GM21526 (cell line): ENCODE data around the gene PTX3.

Experiments used
- ATAC-seq: cut with Tn5 transposase; IDR thresholded peaks from one replicate; pipeline ENCODE4 v1.9.1; 2021; ENCODE audit warnings: moderate library complexity; ENCODE audit not compliant: unreplicated experiment, low FRiP score

Gene PTX3

DNA sequence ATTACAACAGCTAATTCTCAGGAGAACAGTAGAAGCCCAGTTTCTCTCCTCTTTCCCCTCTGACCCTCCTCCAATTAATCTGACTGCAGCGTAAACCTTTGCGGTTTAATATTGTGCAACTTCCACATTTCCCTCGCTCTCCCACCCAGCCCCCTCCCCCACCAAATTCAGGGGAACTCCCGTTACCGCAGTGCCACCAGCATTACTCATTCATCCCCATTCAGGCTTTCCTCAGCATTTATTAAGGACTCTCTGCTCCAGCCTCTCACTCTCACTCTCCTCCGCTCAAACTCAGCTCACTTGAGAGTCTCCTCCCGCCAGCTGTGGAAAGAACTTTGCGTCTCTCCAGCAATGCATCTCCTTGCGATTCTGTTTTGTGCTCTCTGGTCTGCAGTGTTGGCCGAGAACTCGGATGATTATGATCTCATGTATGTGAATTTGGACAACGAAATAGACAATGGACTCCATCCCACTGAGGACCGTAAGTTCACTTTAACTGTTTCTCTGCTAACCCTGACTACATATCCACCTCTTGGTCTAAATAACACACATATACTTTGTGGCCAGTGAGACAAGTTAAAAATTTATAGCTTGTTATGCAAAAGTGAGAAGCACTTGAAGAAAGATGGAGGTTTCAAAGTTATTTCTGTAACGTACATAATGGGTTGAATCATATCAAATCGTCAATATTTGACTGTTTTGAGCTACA is at the start of gene PTX3:
TSS of gene PTX3 (plus strand) at position 268 of the 709 bp plus-strand sequence. CDS start at position 352, 84 bp downstream.
- no peak for ATAC-seq

DNA sequence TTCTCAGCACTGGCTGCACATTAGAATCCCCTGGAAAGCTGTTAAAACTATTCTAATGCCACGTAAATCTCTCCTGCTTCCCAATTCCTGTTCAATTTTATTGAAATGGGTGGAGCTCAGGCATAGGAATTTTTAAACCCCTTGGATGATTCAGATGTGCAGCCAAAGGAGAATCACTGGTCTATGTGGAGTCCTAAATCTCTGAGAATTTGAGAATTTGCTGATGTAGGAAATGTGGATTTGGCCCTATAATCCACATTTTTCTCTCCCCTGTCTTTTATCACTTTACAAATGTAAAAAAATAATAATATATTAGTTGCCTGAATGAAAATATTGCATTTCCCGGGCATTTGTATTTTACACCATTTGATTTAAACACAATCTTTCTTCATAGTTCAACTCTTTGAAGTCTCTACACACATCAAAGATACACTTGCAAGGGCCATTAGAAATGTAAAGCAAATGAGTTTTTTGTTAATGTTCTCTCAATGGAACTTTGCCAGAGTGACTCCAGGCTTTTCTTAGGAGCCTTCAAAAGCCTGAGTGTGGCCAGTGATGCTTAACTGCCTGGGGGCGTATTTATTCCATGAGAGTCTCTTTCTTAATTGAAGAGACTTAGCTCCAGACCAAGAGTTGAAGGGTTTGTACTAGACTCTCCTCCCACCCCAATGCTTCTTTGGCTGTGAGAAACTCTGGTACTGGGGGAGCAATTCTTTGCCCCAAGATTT is 48.8 kb upstream of the PTX3 start:
- no peak for ATAC-seq

DNA sequence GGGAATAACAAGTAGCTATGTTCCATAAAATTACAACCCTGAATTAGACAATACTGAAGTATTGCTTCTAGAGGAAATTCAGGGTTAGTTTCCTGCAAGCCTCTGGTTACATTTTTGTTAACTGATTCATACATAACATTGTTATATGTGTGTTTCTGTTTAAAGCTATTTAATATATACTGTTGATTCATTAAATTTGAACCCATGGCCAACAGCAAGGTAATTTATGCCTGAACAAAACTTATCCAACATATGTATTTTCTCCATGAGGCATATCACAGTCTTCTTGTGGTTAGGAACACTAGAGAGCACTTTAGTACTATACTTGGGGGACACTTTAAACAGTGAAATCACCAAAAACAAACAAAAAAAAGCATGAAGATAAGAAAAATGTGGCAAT is 47.7 kb upstream of the PTX3 start:
- ATAC-seq: no peak

DNA sequence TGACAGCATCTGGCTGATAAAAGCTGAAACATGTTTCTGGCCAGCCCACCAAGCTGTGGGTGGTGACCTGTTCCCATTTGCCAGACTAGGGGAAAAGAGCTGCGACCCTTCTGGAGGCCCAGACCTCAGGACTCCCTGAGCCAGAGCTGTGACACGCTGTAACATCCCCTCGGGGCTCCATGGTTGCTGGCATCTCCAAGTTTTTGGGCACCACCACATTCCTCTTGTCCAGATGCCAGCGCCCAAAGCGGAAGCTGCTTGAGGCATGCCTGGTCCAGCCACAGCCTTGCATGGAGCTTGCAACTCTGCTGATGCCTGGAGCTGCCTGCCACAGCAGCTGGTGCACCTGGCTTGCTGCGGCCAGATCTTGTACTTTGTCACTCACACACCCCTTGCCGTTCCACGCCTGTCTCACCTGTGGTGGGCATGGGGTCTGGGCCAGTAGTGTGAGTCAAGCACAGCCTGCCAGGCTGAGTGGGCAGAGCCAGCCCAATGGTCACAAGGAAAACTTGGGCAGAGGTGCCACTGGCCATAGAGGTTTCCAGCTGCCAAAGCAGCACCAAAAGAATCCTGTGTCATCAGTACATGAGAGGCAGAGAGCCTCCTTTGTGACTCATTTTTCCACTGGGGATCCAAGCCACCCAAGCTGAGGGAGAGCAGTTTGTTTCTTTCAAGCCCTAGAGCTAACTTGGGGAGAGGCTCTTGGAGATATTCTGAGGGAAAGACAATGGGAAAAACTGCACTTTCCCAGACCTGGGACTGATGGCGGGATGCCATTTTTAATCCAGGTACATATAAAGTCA is 45.7 kb upstream of the PTX3 start:
- ATAC-seq: no peak

DNA sequence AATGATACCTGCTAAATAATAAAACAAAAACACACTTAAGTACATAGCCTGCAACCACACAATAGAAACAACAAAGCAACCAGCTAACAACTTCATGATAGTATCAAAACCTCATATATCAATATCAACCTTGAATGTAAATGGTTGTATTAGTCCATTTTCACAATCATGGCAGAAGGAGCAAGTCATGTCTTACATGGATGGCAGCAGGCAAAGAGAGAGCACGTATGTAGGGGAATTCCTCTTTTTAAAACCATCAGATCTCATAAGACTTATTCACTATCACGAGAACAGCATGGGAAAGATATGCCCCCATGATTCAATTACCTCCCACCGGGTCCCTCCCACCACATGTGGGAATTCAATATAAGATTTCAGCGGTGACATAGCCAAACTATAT is 44.5 kb upstream of the PTX3 start:
- ATAC-seq: no peak

DNA sequence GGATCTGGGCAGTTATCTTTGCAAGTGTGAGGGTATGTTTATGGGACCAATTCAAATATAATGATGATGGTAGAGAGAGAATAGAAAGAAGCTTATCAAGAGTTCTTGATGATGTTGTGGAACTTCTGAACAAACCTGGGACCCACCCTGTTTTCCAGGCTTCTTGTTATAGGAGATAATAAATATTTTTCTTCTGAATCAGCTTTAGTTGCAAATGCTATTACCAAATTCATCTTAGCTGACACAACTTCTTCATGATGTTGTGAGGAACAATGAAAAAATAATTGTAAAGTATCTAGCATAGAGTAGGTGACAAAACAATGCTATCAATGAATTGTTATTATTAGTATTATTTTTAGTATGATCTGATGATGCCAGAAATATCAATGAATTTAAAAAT is 43.5 kb upstream of the PTX3 start:
- ATAC-seq: no peak

DNA sequence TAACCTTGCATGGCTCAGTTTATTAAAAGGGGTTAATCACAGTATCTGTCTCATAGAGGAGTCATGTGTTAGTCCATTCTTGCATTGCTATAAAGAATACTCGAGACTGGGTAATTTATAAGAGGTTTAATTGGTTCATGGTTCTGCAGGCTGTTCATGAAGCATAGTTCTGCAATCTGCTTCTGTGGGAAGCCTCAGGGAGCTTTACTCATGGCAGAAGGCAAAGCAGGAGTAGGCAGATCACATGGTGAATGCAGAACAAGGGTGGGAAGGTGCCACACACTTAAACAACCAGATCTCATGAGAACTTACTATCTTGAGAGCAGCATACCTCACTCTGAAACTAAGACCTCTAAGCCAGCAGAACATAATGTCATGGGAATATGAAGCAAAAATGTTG is 42.2 kb upstream of the PTX3 start:
- no peak for ATAC-seq

DNA sequence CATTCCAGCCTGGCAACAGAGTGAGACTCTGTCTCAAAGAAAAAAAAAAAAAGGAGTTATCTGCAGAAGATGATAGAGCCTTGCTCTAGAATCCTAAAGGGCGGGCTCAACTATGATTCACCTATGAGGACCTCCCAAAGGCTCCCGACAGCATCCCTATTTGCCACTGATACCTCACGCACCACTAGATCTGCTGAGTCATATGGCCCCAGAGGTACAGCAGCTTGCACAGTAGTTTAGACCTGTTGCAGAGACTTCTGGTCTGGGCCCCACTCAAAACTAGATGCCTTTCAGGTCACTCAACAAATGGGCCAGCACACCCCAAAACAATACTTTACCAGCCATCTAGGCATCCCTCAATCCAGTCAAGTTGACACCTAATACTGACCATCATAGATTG is 38.1 kb upstream of the PTX3 start:
- ATAC-seq: no peak

DNA sequence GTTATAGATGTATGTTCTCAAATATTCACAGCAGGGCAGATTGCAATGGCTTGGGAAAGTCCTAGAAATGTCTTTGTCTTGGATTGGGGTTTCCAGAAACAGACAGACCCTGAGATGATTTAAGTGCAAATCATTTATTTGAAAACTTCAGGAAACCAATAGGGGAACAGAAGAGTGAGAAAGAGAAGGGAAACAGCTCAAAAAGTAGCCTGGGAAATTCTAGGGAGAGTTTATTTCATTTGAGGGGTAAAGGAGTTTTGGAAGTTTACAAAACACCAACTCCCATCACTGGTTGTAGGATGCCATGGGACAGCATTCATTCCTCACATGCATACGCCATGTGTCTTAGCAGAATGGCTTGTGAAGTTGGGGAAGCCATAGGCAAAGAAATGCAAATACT is 32.3 kb upstream of the PTX3 start:
- no peak for ATAC-seq

DNA sequence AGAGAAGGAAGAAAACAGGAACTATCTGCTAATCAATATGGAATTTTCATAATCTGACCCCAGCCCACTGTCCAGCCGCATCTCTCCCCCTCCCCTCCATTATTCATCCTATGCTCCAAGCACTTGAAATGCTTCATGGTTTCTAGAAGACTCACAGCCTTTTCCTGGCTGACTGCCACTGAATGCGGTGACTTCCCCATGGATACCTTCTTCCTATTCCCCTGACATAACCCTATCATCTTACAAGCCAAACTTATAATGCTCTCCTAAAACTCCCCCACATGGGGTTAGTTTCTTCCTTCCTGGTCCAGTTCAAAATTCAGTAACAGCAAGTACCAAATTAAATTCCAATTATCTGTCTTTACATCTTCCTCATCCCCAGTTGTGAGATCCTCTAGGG is 31.2 kb upstream of the PTX3 start:
- ATAC-seq: no peak

DNA sequence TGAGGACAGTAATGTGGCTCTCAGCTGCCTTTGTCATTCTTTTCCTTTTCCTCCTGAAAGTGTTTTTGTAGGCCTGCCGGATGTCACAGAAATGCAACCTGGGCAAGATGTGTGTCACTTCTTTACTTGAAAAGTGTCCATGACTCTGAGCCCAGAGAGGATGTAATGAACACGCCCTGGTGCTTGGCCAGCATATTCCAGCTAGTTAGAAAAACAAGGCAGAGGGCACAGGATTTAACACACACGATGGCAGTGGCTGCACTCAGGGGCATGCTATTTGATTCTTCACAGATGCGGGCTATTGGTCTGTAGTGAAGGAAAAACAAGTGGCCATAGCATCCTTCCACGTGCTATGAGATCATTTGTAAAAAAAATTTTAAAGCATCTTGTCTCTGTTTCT is 30.3 kb upstream of the PTX3 start:
- no peak for ATAC-seq

DNA sequence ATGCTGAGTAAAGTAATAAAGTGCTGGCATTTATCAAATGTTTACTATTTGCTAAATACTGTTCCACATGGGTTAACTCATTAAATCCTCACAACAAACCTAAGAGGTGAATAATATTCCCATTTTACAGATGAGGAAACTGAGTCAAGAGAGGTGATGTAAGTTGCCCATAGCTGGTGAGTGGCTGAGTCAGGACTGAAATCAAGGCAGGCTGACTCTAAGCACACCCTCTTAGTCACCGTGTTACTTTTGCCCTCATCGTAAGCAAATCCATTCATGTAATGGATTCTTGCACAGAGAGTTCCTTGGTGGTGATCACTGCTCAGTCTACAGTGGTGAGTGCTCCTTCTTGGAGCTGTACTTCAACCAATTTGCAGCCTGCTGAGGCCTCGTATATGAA is 28.9 kb upstream of the PTX3 start:
- no peak for ATAC-seq

DNA sequence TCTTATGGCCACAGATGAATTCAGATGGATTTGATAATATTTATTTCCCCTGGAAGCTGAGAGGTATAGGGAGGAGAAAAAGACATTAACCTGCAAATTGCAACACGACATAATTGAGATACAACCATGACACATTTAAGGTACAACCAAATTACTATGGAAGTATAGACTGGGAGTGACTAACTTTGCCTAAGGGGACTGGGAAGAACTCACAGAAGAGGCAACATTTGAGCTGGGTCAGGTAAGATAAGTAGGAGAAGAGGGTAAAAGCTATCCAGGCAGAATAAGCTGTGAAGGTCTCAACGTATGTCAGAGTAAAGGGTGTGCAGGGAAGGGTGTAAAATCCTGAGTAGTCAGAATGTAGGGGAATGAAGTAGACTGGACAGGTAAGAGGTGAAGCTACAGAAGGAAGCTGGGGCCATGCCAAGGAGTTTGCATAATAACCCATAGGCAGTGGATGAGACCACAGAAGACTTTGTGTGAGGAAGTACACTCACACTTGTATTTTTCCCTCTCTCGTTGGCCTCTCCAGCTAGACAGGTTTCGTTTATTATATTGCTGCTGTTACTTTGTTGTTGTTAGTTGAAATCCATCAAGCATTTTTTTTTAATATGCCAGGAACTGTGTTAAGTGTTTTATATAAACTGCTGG is 28.0 kb upstream of the PTX3 start:
- ATAC-seq: no peak

DNA sequence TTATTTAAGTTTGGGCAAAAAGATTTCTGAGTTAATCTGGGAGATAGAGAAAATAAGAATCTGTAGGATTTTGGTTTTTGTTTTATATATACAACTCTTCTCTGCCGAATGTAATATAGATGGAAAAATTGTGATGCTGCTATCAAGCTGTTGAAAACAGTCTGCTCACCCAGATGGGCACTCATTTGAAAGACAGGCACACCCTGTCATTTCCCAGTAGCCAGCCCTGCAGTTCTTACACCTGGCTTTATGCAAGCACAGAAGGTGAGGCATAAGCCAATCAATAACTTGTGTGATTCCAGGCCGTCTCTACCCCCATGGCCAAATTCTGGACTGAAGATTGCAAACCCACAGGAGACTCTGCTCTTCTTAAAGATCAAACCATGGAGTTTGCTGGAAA is 27.1 kb upstream of the PTX3 start:
- no peak for ATAC-seq

DNA sequence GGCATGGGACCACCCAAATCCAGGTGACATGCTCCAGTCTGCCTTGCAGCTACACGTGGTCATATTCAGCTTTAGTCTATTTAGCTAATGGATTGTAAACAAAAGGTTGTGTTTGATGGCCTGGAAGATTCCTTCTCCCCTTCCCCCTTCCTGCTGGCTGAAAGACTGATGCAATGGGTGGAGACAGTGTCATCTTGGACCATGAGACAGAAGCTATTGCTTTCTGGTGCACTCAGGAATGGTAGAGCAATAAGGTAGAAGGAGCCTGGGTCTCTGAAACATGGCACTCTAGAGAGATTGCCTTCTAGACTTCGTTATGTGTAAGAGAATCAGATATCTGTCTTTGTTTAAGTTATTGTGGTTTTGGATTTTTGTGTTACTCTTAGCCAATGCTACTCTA is 25.7 kb upstream of the PTX3 start:
- no peak for ATAC-seq

DNA sequence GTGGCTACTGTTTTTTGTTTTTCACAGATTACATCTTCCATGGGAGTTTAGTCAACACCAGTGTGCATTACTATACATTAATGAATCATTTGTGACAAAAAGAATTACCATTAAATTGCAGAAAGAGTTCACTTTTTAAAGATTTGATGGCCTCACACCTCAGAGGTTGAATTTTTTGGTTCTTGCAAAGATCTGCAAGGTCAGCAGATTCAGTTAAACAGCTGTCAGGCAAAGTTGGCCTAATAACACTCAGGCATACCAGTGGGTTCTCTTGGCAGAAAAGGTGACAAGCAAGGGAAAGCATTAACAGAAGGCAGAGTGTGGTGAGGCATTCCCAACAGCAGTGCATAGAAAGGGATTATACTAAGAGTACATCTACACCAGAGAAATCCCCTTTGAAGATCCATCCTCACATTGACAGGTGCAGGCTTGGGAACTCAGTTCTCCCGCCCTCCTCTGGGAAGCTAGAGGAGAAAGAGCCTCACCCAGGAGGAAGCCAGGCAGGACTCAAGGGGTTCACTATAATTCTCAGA is 24.3 kb upstream of the PTX3 start:
- no peak for ATAC-seq

DNA sequence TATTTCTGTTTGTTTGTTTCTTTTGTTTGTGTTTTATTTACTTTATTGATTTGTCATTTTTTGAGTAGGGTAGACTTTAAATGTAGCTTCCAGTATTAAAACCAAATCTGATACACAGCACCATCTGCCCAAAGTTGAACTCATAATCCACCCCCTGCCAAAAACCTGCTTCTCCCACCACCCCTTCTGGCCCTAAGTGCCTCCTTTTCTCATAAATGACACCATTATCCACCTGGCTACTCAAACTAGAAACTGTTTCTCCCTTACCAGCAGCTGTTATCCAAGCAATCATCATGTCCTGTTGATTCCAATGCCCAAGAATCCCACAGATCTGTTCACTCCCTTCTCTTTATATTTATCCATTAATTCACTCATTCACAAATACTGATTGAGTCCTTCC is 21.8 kb upstream of the PTX3 start:
- ATAC-seq: no peak

DNA sequence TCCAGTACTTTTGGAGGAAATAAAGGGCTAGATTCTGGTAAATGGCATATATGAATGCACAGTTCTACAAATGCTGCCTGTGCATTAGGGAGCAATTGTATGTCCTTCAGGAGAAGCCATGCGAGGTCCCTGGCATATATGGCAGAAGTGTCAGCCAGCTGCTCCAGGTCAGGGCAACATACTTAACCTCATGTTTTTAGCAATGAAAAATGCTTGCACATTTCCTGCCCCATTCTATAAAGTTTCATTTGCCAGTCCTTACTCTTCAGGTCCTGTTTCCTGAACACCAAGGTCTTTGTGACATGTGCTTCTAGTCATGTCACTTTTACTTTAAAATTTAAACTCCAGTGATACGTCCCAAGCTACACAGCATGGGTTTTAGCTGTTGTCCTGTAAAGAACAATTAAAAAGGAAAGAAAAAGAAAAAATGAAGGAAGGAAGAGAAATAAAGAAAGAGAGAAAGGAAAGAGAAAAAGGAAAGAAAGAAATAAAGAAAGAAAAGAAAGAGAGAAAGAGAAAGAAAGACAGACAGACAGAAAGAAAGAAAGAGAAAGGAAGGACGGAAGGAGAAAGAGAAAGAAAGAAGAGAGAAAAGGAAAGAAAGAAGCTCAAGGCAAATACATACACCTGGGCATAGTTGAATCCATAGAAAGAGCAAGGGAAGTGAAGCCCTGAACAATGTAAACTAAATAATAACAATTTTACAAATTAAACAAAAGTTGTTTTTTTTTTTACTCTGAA is 20.1 kb upstream of the PTX3 start:
- no peak for ATAC-seq

DNA sequence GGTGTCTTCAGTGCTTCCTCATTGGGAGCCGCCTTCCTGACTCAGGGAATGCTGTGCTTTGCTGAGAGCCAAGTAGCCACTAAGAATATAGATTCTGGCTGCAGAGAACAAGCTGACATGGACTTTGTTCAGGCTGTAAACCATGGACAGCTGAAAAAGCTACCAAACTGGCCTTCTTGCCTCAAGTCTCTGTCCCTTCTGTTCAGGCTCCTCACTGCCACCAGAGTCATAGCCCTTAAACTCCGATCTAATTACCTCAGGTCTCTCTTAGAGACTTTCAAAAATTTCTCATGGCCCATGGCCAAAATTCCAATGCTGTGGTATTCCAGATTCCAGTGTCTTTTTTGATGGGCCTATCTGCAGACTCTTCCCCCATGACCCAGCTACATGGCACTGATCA is 19.4 kb upstream of the PTX3 start:
- ATAC-seq: no peak

DNA sequence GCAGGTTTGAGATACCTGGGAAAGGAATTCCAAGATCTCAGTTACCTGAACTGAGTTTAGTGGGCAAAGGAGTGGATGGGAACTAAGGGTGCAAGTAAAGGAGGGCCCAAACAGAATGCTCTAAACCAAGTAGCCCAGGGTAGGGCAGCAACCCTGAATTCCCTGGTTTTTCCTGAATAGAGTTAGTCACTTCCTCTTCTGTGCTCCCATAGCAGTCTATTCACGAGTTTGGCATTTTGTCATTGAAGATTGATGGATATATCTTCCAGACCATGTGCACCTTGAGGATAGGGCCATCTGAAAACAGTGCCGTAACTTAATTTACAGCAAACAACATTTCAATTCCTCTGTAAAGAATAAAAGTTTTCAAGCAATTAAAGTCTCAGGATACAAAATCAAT is 18.5 kb upstream of the PTX3 start:
- no peak for ATAC-seq
